22Rv1 (cell line): ENCODE data around the gene ZNRF1.

Experiments
- ZFX ChIP-seq: fragments of 450-650 bp; IDR thresholded peaks from 2 replicates; pipeline ENCODE4 v1.6.1; 2017; ENCODE audit warnings: antibody characterized with exemption, borderline replicate concordance
- TF ChIP-seq, protein P1 (sequence below): fragments of 450-650 bp; IDR thresholded peaks from 2 replicates; pipeline ENCODE4 v1.5.1; 2017; ENCODE audit warnings: mild to moderate bottlenecking

DNA sequence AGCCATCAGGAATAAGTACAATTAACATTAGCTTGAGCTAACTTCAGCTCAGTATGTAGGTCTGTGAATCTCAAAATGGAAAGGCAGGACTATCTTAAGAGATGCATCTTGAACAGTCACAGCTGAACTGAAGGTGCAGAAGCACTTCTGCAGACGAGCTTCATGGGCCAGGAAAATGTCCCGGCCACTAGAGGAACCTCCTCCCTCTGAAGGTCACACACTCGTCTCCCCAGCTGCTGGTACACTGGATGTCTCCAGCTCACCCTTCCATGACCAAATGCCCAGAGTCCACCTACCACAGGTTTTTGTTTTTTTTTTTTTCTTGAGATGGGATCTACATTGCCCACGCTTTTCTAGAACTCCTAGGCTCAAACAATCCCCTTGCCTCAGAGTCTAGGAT lies 47.1 kb upstream of the ZNRF1 start:
- TF ChIP-seq, protein P1, sequence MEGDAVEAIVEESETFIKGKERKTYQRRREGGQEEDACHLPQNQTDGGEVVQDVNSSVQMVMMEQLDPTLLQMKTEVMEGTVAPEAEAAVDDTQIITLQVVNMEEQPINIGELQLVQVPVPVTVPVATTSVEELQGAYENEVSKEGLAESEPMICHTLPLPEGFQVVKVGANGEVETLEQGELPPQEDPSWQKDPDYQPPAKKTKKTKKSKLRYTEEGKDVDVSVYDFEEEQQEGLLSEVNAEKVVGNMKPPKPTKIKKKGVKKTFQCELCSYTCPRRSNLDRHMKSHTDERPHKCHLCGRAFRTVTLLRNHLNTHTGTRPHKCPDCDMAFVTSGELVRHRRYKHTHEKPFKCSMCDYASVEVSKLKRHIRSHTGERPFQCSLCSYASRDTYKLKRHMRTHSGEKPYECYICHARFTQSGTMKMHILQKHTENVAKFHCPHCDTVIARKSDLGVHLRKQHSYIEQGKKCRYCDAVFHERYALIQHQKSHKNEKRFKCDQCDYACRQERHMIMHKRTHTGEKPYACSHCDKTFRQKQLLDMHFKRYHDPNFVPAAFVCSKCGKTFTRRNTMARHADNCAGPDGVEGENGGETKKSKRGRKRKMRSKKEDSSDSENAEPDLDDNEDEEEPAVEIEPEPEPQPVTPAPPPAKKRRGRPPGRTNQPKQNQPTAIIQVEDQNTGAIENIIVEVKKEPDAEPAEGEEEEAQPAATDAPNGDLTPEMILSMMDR: no peak
- TF ChIP-seq ZFX: no peak
